ENCODE data around the gene TBCB.
"Not testable (repeated sequence)": the region's sequence is repeated elsewhere in the genome, so short reads cannot be mapped to it uniquely, and the experiment has no call there.

The TBCB gene

GRCh38 chr19:36115453-36116343 is at the start of gene TBCB:
Gene TBCB, plus strand, starts transcription at chr19:36115468. Its CDS starts 93 bp downstream, at chr19:36115561.
- DNase-seq (ENCODE audit: low spot score), result peak; percentile 88

GRCh38 chr19:36067681-36068080 is 47.6 kb upstream of the TBCB start:
- DNase-seq (ENCODE audit: low spot score), result no peak

- not testable (repeated sequence) for DNase-seq (ENCODE audit: low spot score)
Observed at GRCh38 chr19:36068810-36069499, 46.3 kb upstream of the TBCB start.

GRCh38 chr19:36072081-36072480 is 43.2 kb upstream of the TBCB start:
- DNase-seq (ENCODE audit: low spot score), result no peak

- DNase-seq (ENCODE audit: low spot score), result no peak
Observed at GRCh38 chr19:36073121-36073876, 42.0 kb upstream of the TBCB start.

- no peak for DNase-seq (ENCODE audit: low spot score)
Observed at GRCh38 chr19:36079389-36079945, 35.8 kb upstream of the TBCB start.

GRCh38 chr19:36081385-36081784 is 33.9 kb upstream of the TBCB start:
- DNase-seq (ENCODE audit: low spot score), result no peak

GRCh38 chr19:36081894-36082293 is 33.4 kb upstream of the TBCB start:
- DNase-seq (ENCODE audit: low spot score), result no peak

- DNase-seq (ENCODE audit: low spot score), result no peak
Observed at GRCh38 chr19:36082916-36083315, 32.4 kb upstream of the TBCB start.

- DNase-seq (ENCODE audit: low spot score), result no peak
Observed at GRCh38 chr19:36084231-36085009, 30.8 kb upstream of the TBCB start.

- DNase-seq (ENCODE audit: low spot score), result no peak
Observed at GRCh38 chr19:36086326-36086725, 28.9 kb upstream of the TBCB start.

- DNase-seq (ENCODE audit: low spot score), result no peak
Observed at GRCh38 chr19:36089847-36090246, 25.4 kb upstream of the TBCB start.

- DNase-seq (ENCODE audit: low spot score), result no peak
Observed at GRCh38 chr19:36090910-36091695, 24.2 kb upstream of the TBCB start.

GRCh38 chr19:36092566-36092965 is 22.7 kb upstream of the TBCB start:
- DNase-seq (ENCODE audit: low spot score), result no peak

- peak; percentile 21 for DNase-seq (ENCODE audit: low spot score)
Observed at GRCh38 chr19:36093146-36093662, 22.1 kb upstream of the TBCB start.

- peak; percentile 30 for DNase-seq (ENCODE audit: low spot score)
Observed at GRCh38 chr19:36093687-36094086, 21.6 kb upstream of the TBCB start.

GRCh38 chr19:36097036-36097435 is 18.2 kb upstream of the TBCB start:
- no peak for DNase-seq (ENCODE audit: low spot score)

- DNase-seq (ENCODE audit: low spot score), result peak; percentile 22
Observed at GRCh38 chr19:36099166-36099785, 16.0 kb upstream of the TBCB start.

- DNase-seq (ENCODE audit: low spot score), result peak; percentile 21
Observed at GRCh38 chr19:36100476-36100875, 14.8 kb upstream of the TBCB start.
